Measurements from ENCODE around the gene C16orf90. TPM values are rescaled to one million over a fixed set of nuclear protein-coding genes. Genes with fewer than 3 reads are reported as not detected.

C16orf90 gene
- total RNA-seq, 2 experiments from 2014 or later = not detected

- no peak overlapping the region for H3K27ac ChIP-seq (ENCODE audit: low read depth, low read length, poor library complexity, severe bottlenecking)
- POLR2A ChIA-PET = no interaction called here
Measured at GRCh38 chr16:3534126-3534525, 38.8 kb upstream of the C16orf90 start.

GRCh38 chr16:3532741-3533140 is 37.5 kb upstream of the C16orf90 start:
- no peaks in the 10 kb centered on the region for H3K79me2 ChIP-seq (ENCODE audit: insufficient read depth, low read depth, low read length)
- BruUV-seq (replicated peaks) = no TSS peak
- no peak overlapping the region for H3K4me3 ChIP-seq (ENCODE audit: low read depth, low read length, poor library complexity, severe bottlenecking)
- no peaks in the 10 kb centered on the region for H3K9me3 ChIP-seq (ENCODE audit: low read length)
- intact Hi-C loops (cut with micrococcal nuclease; ENCODE audit: unreplicated experiment) = no loop called here
- H3K9me2 ChIP-seq (ENCODE audit: insufficient read depth, low read length) = no peaks in the 10 kb centered on the region
- ChIA-PET CTCF (ENCODE audit: unreplicated experiment) (no interaction called here), POLR2A (interaction anchor here (0.6 to 0.7 kb wide), 2 partner anchors 105 to 305 kb away, joined by 3 to 4 read pairs; no protein-coding TSS in a partner anchor)
- DNase-seq (ENCODE audit: low spot score) = no peak
- no peaks in the 10 kb centered on the region; the same call in 1 of the 2 replicates for H3K36me3 ChIP-seq (ENCODE audit: insufficient read depth, low read length)
- no peaks in the 10 kb centered on the region for H4K20me1 ChIP-seq (ENCODE audit: insufficient read depth, low read length)
- no peak overlapping the region for H2AFZ ChIP-seq (ENCODE audit: low read length)
- TF ChIP-seq CTCF (conservative IDR thresholded peaks at IDR 0.05; ENCODE audit: low read length) (no peak), EZH2phosphoT487 (IDR thresholded peaks at IDR 0.05; ENCODE audit: borderline replicate concordance, low read depth, low read length) (no peak)
- peaks cover 6% of the 10 kb centered on the region for H3K4me1 ChIP-seq (ENCODE audit: insufficient read depth, low read length, poor library complexity, severe bottlenecking)
- no peak overlapping the region for H3K4me2 ChIP-seq (ENCODE audit: low read length)
- H3K27ac ChIP-seq (ENCODE audit: low read depth, low read length, poor library complexity, severe bottlenecking) = no peak overlapping the region

More at GRCh38 chr16:3534126-3534525, 38.8 kb upstream of the C16orf90 start:
- Histone ChIP-seq H3K9me3 (ENCODE audit: low read length) (no peaks in the 10 kb centered on the region), H3K9me2 (ENCODE audit: insufficient read depth, low read length) (no peaks in the 10 kb centered on the region), H3K4me3 (ENCODE audit: low read depth, low read length, poor library complexity, severe bottlenecking) (no peak overlapping the region), H3K79me2 (ENCODE audit: insufficient read depth, low read depth, low read length) (no peaks in the 10 kb centered on the region), H4K20me1 (ENCODE audit: insufficient read depth, low read length) (no peaks in the 10 kb centered on the region), H3K4me2 (ENCODE audit: low read length) (no peak overlapping the region), H3K4me1 (ENCODE audit: insufficient read depth, low read length, poor library complexity, severe bottlenecking) (no peaks in the 10 kb centered on the region), H2AFZ (ENCODE audit: low read length) (no peak overlapping the region), H3K36me3 (ENCODE audit: insufficient read depth, low read length) (peaks cover 10% of the 10 kb centered on the region)
- BruUV-seq (replicated peaks) = no TSS peak
- intact Hi-C loops (cut with micrococcal nuclease; ENCODE audit: unreplicated experiment) = no loop called here
- no peak for DNase-seq (ENCODE audit: low spot score)
- CTCF ChIA-PET (ENCODE audit: unreplicated experiment) = no interaction called here
- no peak for TF ChIP-seq CTCF (conservative IDR thresholded peaks at IDR 0.05; ENCODE audit: low read length)
- TF ChIP-seq EZH2phosphoT487 (IDR thresholded peaks at IDR 0.05; ENCODE audit: borderline replicate concordance, low read depth, low read length) = no peak

- H3K79me2 ChIP-seq (ENCODE audit: insufficient read depth, low read depth, low read length) = no peaks in the 10 kb centered on the region
- H3K4me2 ChIP-seq (ENCODE audit: low read length) = no peak overlapping the region
- POLR2A ChIA-PET = interaction anchor here (0.6 to 0.7 kb wide), 2 partner anchors 120 to 1516 kb away, joined by 3 to 4 read pairs; no protein-coding TSS in a partner anchor
- no peak overlapping the region for H3K4me3 ChIP-seq (ENCODE audit: low read depth, low read length, poor library complexity, severe bottlenecking)
- H3K9me2 ChIP-seq (ENCODE audit: insufficient read depth, low read length) = no peaks in the 10 kb centered on the region
- no peaks in the 10 kb centered on the region for H4K20me1 ChIP-seq (ENCODE audit: insufficient read depth, low read length)
- no peak for DNase-seq (ENCODE audit: low spot score)
- TF ChIP-seq CTCF (conservative IDR thresholded peaks at IDR 0.05; ENCODE audit: low read length) = no peak
- no peak for TF ChIP-seq EZH2phosphoT487 (IDR thresholded peaks at IDR 0.05; ENCODE audit: borderline replicate concordance, low read depth, low read length)
- peaks cover 25% of the 10 kb centered on the region for H3K4me1 ChIP-seq (ENCODE audit: insufficient read depth, low read length, poor library complexity, severe bottlenecking)
- H3K36me3 ChIP-seq (ENCODE audit: insufficient read depth, low read length) = no peaks in the 10 kb centered on the region; the same call in 1 of the 2 replicates
- BruUV-seq (replicated peaks) = no TSS peak
- CTCF ChIA-PET (ENCODE audit: unreplicated experiment) = no interaction called here
- H3K9me3 ChIP-seq (ENCODE audit: low read length) = no peaks in the 10 kb centered on the region
- intact Hi-C loops (cut with micrococcal nuclease; ENCODE audit: unreplicated experiment) = no loop called here
- H3K27ac ChIP-seq (ENCODE audit: low read depth, low read length, poor library complexity, severe bottlenecking) = no peak overlapping the region
- H2AFZ ChIP-seq (ENCODE audit: low read length) = no peak overlapping the region
Measured at GRCh38 chr16:3530371-3530914, 35.2 kb upstream of the C16orf90 start.

Data from OCI-LY7 (cell line).